K562 (cell line): ENCODE data around the gene TSPAN12. TPM values are rescaled to one million over a fixed set of nuclear protein-coding genes. Genes with fewer than 3 reads are reported as not detected.

Source experiments
- ATAC-seq: fragments of 200-7000 bp; cut with Tn5 transposase; 3 replicates; pipeline ENCODE4 v1.9.1; 2020; ENCODE audit warnings: moderate library complexity
- BruUV-seq: library from RNA; stranded (reverse); fragments of 400-500 nt; replicated peaks from 2 replicates; lab custom pipeline; 2021; lab: Mats Ljungman, UMichigan
- CTCF ChIA-PET: fragments of 300-600 bp; formaldehyde crosslinking; extraction: SDS; loops from one replicate; lab custom pipeline; 2021; ENCODE audit warnings: low intra/inter-chr PET ratio; lab: Yijun Ruan, JAX
- POLR2A ChIA-PET: fragments of 300-600, 350-650 bp; sonication (Branson Sonifier 250); formaldehyde crosslinking; extraction: SDS; loops from one replicate; lab custom pipeline; 2021; ENCODE audit warnings: antibody characterized with exemption, inconsistent platforms; lab: Yijun Ruan, JAX
- DNase-seq, 4 experiments: peaks; one replicate each; pipeline versions ENCODE4 v3.0.0 to v3.0.0-alpha.2; 2011 to 2018; ENCODE audit warnings: low spot score in 3 of 4, mixed read lengths in 3 of 4; ENCODE audit errors: extremely low read depth in 1 of 4
- FAIRE-seq: peaks from 2 replicates; lab custom pipeline; 2011; peaks lifted over from hg19 to GRCh38; lab: Jason Lieb, UNC
- H2AFZ ChIP-seq: 2 replicates; pipeline ENCODE4 v1.6.0; 2011; ENCODE audit warnings: low read depth, low read length, control low read depth, inconsistent platforms
- H3K27ac ChIP-seq: fragments of 200-600 bp; 3 replicates; pipeline ENCODE4 v1.8.0; 2011; ENCODE audit warnings: low read depth, mild to moderate bottlenecking, control low read depth, inconsistent platforms, low read length, moderate library complexity, mixed read lengths; ENCODE audit errors: extremely low read depth
- H3K27me3 ChIP-seq, 2 experiments: fragments of 300-600 bp in 1 of 2; 2 replicates in 1 of 2; 3 replicates in 1 of 2; pipeline versions ENCODE4 v1.6.0 to v1.8.0; 2011; ENCODE audit warnings: inconsistent platforms in 2 of 2, low read length in 2 of 2, mild to moderate bottlenecking in 1 of 2, mixed read lengths in 1 of 2, moderate library complexity in 1 of 2; ENCODE audit not compliant: control insufficient read depth in 2 of 2, insufficient read depth in 2 of 2
- H3K36me3 ChIP-seq: fragments of 300-600 bp; 3 replicates; pipeline ENCODE4 v1.8.0; 2011; ENCODE audit warnings: mild to moderate bottlenecking, low read length, inconsistent platforms; ENCODE audit not compliant: control insufficient read depth, insufficient read depth
- H3K4me1 ChIP-seq, 2 experiments: fragments of 200-600 bp in 1 of 2; replicated peaks in 1 of 2; 2 replicates in 1 of 2; 3 replicates in 1 of 2; pipeline versions ENCODE4 v1.5.1 to v1.8.0; 2011; ENCODE audit warnings: inconsistent platforms in 2 of 2, low read length in 2 of 2, mild to moderate bottlenecking in 1 of 2, mixed read lengths in 1 of 2, moderate library complexity in 1 of 2; ENCODE audit not compliant: control insufficient read depth in 2 of 2, insufficient read depth in 2 of 2
- H3K4me2 ChIP-seq: 2 replicates; pipeline ENCODE4 v1.6.1; 2011; ENCODE audit warnings: low read length, control low read depth, inconsistent platforms, mixed read lengths; ENCODE audit not compliant: insufficient read depth
- H3K4me3 ChIP-seq: fragments of 200-600 bp; sonication (generic), shearing (Covaris generic); 2 replicates; pipeline ENCODE4 v1.5.1; 2016; ENCODE audit warnings: control low read depth, inconsistent platforms
- H3K79me2 ChIP-seq: fragments of 200-600 bp; 3 replicates; pipeline ENCODE4 v1.8.0; 2011; ENCODE audit warnings: low read length, inconsistent platforms; ENCODE audit not compliant: control insufficient read depth, insufficient read depth
- H3K9ac ChIP-seq, 2 experiments: 2 replicates each; pipeline versions ENCODE4 v1.6.0 to v1.6.1; 2011; ENCODE audit warnings: low read depth in 2 of 2, low read length in 2 of 2, control low read depth in 1 of 2, inconsistent platforms in 1 of 2, mild to moderate bottlenecking in 1 of 2, mixed read lengths in 1 of 2; ENCODE audit not compliant: insufficient read depth in 1 of 2
- H3K9me1 ChIP-seq: one replicate; pipeline ENCODE4 v1.6.0; 2011; ENCODE audit warnings: inconsistent platforms, mild to moderate bottlenecking, low read length, moderate library complexity; ENCODE audit not compliant: control insufficient read depth, insufficient read depth
- H3K9me3 ChIP-seq: replicated peaks from 2 replicates; pipeline ENCODE4 v1.5.1; 2011; ENCODE audit warnings: low read depth, low read length, inconsistent platforms; ENCODE audit not compliant: control insufficient read depth, insufficient read depth
- H4K20me1 ChIP-seq: replicated peaks from 2 replicates; pipeline ENCODE4 v1.6.1; 2011; ENCODE audit warnings: low read length, inconsistent platforms, mixed read lengths; ENCODE audit not compliant: control insufficient read depth, insufficient read depth
- C11orf30 ChIP-seq: fragments of 450-650 bp; IDR thresholded peaks from 2 replicates; pipeline ENCODE4 v1.6.1; 2016; ENCODE audit warnings: low read depth, mild to moderate bottlenecking
- ELF2 ChIP-seq: fragments of 250-450 bp; sonication (Bioruptor Pico); IDR thresholded peaks from 2 replicates; pipeline ENCODE4 v1.5.0; 2021; ENCODE audit warnings: mild to moderate bottlenecking
- FOXP4 ChIP-seq: sonication (generic); formaldehyde crosslinking; IDR thresholded peaks from 2 replicates; pipeline ENCODE4 v1.8.0; 2022; ENCODE audit warnings: mild to moderate bottlenecking, missing genetic modification reagents, borderline replicate concordance
- MXD1 ChIP-seq: fragments of 250-450 bp; sonication (Bioruptor Pico); IDR thresholded peaks from 2 replicates; pipeline ENCODE4 v1.8.0; 2021; ENCODE audit warnings: borderline replicate concordance, mild to moderate bottlenecking, moderate library complexity; ENCODE audit not compliant: poor library complexity, severe bottlenecking
- NR1H2 ChIP-seq: sonication (generic); formaldehyde crosslinking; IDR thresholded peaks from 2 replicates; pipeline ENCODE4 v1.4.0; 2020; ENCODE audit warnings: mild to moderate bottlenecking, missing genetic modification reagents
- RBM22 ChIP-seq: fragments of 200-400 bp; formaldehyde crosslinking; IDR thresholded peaks from 2 replicates; pipeline ENCODE4 v1.6.1; 2018; ENCODE audit warnings: low read length, low read depth; ENCODE audit not compliant: poor library complexity, severe bottlenecking
- SNAPC5 ChIP-seq: fragments of 250-450 bp; sonication (Bioruptor Pico); IDR thresholded peaks from 2 replicates; pipeline ENCODE4 v1.8.0; 2021; ENCODE audit warnings: moderate library complexity, mild to moderate bottlenecking, inconsistent platforms
- SOX6 ChIP-seq: fragments of 450-650 bp; IDR thresholded peaks from 2 replicates; pipeline ENCODE4 v1.6.1; 2014; ENCODE audit warnings: mild to moderate bottlenecking
- ZNF224 ChIP-seq: sonication (generic); formaldehyde crosslinking; IDR thresholded peaks from 2 replicates; pipeline ENCODE4 v1.8.0; 2022; ENCODE audit warnings: mild to moderate bottlenecking, missing genetic modification reagents
- ZNF282 ChIP-seq: sonication (generic); formaldehyde crosslinking; IDR thresholded peaks from 2 replicates; pipeline ENCODE4 v1.8.1; 2023; ENCODE audit warnings: missing genetic modification reagents
- WGBS: fragments of 100-300 bp; shearing (Covaris generic); methylation state at CpG from one replicate; pipeline ENCODE4 v1.1.6; 2016; ENCODE audit warnings: low coverage, mixed read lengths; ENCODE audit not compliant: insufficient coverage; ENCODE audit errors: missing lambda C conversion rate; 5-methylcytosine and 5-hydroxymethylcytosine counted together
- in situ Hi-C: fragments of 300-500 bp; cut with MboI; formaldehyde crosslinking; loops from 4 replicates; pipeline ENCODE4 v1.15.0; 2018; ENCODE audit warnings: inconsistent platforms, mixed read lengths
- intact Hi-C: fragments of 100-400 bp; cut with micrococcal nuclease; formaldehyde crosslinking; loops from 2 replicates; pipeline ENCODE4 v1.14.2; 2022
- polyA plus RNA-seq, 8 experiments: library from polyadenylated mRNA; depleted of rRNA in 4 of 8; stranded (reverse) in 5 of 8; unstranded in 3 of 8; fragments of >200 nt; fragmentation: Nextera tagmentation in 2 of 8; fragmentation: Illumina TruSeq in 1 of 8; extraction: Ambion mirVana in 2 of 8; extraction: Trizol in 1 of 8; gene quantifications; 2 replicates each; pipeline versions ENCODE4 v1.2.1 to v1.2.3, GENCODE V29; 2011 to 2014; ENCODE audit warnings: inconsistent platforms in 1 of 8, missing spikeins in 1 of 8
- total RNA-seq, 7 experiments: library from RNA; depleted of rRNA in 6 of 7; stranded (reverse); fragments of >200 nt in 6 of 7; fragmentation: Illumina TruSeq in 2 of 7; extraction: Trizol in 2 of 7; gene quantifications; 2 replicates each; pipeline versions ENCODE4 v1.2.1 to v1.2.3, GENCODE V29; 2011 to 2021; ENCODE audit warnings: low replicate concordance in 1 of 7

Gene TSPAN12
- total and polyA plus RNA-seq, 9 of the 15 experiments (the other 6 are each of a cell fraction or from before 2014, with no cell fraction given) = 0.13 to 1.7 (median 0.35) TPM; not detected in 1

GRCh38 chr7:120877701-120878100 is 19.8 kb upstream of the TSPAN12 start (continued):
- no peak for TF ChIP-seq FOXP4 (CRISPR knock-in tag)
- TF ChIP-seq SOX6 = no peak
- TF ChIP-seq, all 486 proteins: peak for 0

- Histone ChIP-seq H3K9me1 (no peaks in the 10 kb centered on the region), H2AFZ (no peak overlapping the region), H3K9ac (no peak overlapping the region), H3K27me3 (peaks cover 2 to 5% of the 10 kb centered on the region in 2 experiments; a peak in 4 of 5 replicates), H3K9me3 (no peaks in the 10 kb centered on the region), H3K4me1 (no peaks in the 10 kb centered on the region), H3K27ac (no peak overlapping the region), H3K4me3 (no peak overlapping the region), H3K36me3 (no peaks in the 10 kb centered on the region), H4K20me1 (no peaks in the 10 kb centered on the region), H3K79me2 (no peaks in the 10 kb centered on the region), H3K4me2 (no peak overlapping the region)
- DNase-seq = no peak
- in situ Hi-C loops (no loop called here), intact Hi-C loops (no loop called here)
- POLR2A ChIA-PET = interaction anchor here (1.0 kb wide), 1 partner anchor 10 kb away, joined by 3 read pairs; no protein-coding TSS in a partner anchor
- no peak for ATAC-seq
- FAIRE-seq = no peak
- CTCF ChIA-PET = no interaction called here
- 6% methylated on average over 2 of the region's 2 CpGs for WGBS
- TF ChIP-seq ELF2 (CRISPR knock-in tag) (no peak), MXD1 (CRISPR knock-in tag) (no peak), ZNF224 (no peak), RBM22 (no peak), SNAPC5 (CRISPR knock-in tag) (no peak), NR1H2 (no peak), C11orf30 (no peak), ZNF282 (CRISPR knock-in tag) (no peak)
- no TSS peak for BruUV-seq
Measured at GRCh38 chr7:120876922-120877321, 19.0 kb upstream of the TSPAN12 start.
